ENCODE data around the gene TRAPPC2L.

DNA sequence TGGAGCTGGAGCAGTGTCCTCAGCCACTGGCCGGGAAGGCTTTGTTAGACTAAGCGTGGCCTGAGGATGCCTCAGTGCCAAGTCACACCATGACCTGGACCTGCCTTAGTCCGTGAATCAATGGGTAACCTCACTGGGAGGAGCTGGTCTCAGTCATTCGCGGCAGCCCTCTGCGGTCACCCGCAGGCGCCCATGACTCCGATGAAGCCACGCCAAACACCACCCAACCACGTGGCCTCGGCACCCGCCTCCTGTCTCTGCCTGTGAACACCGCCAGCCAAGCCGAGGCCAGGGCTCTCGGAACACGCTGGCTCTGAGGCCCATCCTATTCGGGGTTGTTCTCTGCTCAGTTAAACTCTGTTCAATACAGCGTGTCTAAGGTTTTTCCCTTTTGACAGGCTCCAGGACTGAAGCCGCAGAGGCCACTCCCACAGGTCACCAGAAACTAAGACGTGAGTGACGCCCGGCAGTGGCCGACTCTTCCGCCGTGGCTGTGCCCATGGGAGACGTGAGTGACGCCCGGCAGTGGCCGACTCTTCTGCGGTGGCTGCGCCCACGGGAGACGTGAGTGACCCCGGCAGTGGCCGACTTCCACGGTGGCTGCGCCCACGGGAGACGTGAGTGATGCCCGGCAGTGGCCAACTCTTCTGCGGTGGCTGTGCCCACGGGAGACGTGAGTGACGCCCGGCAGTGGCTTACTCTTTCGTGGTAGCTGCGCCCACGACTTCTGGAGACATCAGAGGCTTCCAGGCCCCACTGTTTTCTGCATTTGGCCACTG is 26.4 kb downstream of the TRAPPC2L start:
- TF ChIP-seq POLR2A (IDR thresholded peaks at IDR 0.05; ENCODE audit: low read depth, low read length) (no peak), TAF1 (IDR thresholded peaks at IDR 0.05; ENCODE audit: low read depth, low read length) (no peak)
